ENCODE measurements around the gene GGACT.
A peak's percentile ranks its signal among the peaks of the same experiment; 100 is the strongest.
"Not testable (repeated sequence)": the region's sequence is repeated elsewhere in the genome, so short reads cannot be mapped to it uniquely, and the experiment has no call there.

The GGACT gene

DNA sequence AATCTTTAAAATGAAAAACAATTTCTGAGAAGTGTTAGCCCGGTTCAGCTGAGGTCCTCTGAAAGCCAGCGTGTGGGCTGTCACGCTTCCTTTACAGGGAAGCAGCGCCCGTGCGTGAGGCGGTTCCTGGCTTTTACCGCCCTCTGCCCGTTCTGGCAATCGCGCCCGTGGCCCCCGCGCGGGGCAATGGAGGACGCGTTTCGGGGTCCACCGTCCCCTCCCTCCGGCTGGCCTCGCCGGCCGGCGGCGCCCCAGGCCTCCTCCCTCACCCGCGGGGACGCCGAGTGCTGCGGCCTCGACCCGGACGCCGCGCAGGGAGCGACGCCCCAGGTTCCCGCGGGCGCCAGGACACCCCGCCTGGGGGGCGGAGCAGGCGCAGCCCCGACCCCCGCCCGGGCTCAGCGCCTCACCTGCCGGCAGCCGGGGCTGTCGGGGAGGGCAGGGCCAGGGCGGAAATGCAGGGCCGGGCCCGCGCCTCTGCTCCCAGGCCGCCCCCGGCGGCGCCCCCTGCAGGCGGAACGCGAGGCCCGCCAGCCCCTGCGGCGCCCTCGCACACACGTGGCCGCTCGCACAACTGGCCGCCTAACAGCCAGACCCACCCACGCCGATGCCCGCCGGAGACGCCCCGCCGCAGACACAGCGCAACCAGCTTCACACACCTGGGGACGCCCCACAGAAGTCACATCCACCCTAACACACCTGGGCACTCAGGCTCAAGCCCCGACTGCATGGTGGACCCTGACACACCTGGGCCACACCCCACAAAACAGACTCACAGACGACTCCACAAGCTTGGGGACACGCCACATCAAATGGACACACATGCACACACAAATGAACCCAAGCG is at the start of gene GGACT:
Gene GGACT (minus strand): TSS at position 459 of the 847 bp plus-strand sequence. CDS start 56,198 bp downstream, outside the sequence.
- DNase-seq (ENCODE audit: low read depth): peak; percentile 72

DNA sequence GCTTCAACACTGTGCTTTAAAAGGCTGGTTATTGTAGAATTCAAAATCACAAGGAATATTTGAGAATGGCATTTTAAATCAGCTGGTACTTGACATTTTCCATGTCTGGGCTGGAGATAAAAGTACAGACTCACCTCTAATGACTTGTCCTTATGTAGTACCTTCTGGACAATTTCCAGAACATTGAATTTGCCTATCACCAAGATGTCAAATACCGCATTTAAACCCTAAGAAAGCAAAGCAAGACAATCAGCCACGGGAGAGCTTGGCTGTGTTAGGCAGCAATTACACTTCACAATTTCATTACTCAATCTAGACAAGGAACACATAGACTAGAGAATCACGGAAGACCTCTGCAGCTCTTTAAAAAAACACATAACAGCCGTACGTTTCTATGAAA is 49.2 kb upstream of the GGACT start:
- DNase-seq (ENCODE audit: low read depth): no peak

DNA sequence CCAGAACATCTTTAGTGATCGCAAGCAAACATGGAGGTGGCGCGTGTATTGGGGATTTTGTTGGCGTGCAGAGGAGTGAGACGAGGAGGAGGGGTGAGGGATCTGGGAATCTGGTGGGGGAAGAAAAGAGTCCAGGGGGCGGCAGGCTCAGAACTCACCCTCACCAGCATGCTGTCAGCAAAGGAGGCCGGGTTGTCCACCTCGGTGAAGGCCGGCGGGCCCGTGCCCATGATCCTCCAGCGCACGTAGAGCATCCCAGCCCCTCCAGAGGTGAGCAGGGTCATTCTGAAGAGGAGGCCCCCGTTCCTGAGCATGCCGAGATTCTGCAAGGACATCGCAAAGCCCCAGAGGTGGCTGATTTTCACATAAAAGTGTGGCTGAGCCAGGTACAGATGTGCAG is 48.8 kb upstream of the GGACT start:
- no peak for DNase-seq (ENCODE audit: low read depth)

DNA sequence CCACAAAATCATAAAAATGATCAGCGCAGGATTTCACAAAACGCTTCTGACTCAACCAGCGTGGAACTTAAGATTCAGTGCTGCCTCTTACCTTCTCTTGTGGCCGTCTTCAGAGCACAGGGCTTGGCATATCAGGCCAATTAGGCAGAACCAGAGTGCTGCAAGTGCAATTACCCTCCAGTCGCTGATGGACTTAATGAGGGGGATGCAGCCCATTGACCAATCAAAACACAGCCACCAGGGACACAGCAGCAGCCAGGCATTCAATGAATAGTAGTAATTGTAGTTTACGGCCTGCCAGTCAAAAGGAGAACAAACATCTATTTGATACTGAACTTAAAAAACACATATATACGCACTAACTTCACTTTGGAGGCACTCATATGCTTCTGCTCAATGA is 47.9 kb upstream of the GGACT start:
- DNase-seq (ENCODE audit: low read depth): no peak

DNA sequence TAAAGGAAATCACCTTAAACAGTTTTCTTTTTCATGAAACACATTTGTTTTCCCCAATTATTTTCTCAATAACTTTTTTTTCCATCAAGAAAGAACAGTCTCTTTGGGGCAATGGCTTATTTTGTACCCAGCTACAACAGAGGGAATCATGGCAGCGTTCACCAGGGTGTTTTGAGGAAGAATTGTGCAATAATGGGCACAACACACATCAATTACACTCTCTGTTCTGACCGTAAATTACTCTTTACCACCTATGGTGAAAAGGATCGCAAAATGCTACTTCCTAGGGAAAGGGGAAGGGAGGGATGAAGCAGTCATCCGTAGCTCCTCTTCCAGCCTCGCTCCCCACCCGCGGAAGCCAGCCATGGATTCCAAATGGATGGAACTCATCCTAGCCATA is 47.4 kb upstream of the GGACT start:
- DNase-seq (ENCODE audit: low read depth): no peak

DNA sequence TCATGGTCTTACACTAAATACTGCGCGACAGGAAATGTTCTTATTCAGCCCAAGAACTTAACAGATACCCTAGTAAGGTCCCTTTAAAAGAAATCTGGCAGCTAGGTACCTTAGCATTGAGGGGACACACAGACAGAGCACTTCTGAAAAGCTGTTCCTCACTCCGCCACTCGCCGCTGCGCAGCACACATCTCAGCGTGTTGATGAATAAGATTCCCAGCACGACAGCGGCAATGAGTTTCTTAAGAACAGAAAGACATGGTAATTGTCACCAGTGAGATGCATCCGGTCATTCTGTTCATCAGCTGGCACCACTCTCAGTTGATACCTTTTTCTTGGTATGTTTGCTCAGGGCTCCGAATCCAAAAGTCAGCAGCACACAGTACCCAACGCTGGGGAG is 46.1 kb upstream of the GGACT start:
- no peak for DNase-seq (ENCODE audit: low read depth)

DNA sequence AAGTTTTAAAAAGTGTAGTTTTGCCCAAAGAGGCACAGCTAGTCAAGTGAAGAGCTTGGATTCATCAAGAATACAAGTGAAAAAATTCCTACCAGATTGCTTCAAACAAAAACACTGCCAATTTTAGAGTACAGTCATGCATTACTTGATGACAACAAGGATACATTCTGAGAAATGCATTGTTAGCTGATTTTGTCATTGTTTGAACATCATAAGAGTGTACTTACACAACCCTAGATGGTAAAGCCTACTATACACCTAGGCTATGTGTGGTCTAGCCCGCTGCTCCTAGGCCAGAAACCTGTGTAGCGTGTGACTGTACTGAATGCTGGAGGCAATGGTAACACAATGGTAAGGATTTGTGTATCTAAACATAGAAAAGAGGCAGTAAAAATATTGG is 44.9 kb upstream of the GGACT start:
- DNase-seq (ENCODE audit: low read depth): no peak

DNA sequence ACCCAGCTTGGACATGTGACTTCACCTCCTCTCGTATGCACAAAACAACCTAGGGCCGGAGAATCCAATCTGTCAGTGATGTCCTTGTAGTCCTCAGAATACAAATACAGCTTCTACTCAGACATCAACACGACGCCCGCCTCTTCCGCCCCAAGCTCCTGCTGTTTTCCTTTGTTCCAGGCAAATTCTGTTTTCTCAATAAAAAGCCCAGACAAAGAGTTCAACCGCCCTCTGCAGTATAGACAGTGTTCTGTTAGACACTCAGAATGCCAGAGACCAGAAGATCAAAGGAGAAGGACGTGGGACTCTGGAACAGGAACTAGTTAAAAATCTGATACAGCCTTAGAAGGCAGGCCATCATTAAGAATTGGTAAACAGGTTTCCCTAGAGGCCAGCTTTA is 42.0 kb upstream of the GGACT start:
- DNase-seq (ENCODE audit: low read depth): no peak

DNA sequence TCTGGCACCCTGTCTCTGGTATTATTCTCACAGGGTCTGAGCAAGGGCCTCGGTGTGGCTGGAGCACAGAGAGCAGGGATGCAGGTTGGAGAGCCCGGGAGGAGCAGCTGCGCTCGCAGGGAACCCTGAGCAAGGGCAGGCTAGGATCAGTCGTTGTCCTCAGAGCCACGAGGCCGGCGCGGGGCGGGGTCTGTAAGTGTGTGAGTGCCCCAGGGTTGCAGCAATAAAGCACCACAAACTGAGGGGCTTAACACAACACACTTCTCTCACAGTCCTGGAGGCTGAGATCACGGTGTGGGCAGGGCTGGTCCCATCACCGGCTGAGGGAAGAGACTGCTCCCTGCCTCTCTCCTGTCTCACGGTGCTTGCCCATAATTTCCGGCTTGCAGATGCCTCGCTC is 38.5 kb upstream of the GGACT start:
- no peak for DNase-seq (ENCODE audit: low read depth)

DNA sequence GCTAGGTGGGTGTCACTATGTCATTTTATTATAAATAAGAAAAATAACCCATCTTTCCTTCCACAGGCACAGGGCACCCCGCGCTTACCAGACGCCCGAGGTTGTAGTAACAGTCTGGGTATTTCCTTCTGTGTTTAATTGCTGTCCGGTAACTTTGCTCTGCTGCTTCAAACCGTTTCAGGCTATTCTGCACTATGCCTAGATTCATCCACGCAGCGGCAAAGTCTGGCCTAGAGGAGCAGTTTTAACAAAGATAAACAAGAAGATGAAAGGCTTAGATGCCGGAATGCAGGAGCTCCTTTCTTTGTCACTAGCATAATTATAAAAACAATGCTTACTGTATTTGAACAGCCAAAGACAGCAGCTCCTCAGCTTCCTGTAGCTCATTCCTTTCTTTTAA is 36.9 kb upstream of the GGACT start:
- DNase-seq (ENCODE audit: low read depth): no peak

DNA sequence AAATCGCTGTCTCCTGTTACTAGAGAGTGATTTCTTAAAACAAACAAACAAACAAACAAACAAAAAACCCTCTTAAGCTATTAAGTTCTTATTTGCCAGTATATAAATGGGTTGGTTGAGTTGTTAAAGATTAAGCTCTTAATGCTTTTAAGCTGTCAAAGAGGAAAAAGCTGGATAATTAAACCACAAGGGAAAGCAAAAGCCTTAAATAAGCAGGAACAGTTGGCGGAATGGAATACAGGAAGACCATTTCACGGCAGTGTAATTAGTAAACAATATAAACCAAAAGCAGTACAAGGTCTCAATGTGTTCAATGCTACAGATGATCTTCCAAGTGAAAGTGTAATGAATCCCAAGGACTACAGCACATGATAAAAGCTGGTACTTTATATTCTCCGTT is 32.2 kb upstream of the GGACT start:
- DNase-seq (ENCODE audit: low read depth): no peak

DNA sequence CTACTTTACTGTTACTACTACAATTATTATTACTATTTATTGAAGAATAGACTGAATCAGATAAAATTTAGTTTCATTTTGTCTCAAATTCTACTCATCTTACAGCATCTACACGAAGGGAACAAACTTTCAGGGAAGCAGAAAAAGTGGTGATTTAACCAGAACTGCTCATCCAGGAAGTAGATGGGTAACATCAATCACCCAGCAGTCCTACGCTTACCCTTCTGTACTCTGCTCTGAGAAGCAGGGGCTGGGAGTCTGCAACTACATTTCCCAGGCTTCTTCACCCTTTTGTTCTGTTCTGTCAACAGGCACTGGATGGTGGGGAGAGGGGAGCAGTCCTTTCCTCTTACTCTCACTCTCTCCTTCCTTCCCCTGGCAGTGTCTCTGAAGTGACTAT is 31.4 kb upstream of the GGACT start:
- no peak for DNase-seq (ENCODE audit: low read depth)

DNA sequence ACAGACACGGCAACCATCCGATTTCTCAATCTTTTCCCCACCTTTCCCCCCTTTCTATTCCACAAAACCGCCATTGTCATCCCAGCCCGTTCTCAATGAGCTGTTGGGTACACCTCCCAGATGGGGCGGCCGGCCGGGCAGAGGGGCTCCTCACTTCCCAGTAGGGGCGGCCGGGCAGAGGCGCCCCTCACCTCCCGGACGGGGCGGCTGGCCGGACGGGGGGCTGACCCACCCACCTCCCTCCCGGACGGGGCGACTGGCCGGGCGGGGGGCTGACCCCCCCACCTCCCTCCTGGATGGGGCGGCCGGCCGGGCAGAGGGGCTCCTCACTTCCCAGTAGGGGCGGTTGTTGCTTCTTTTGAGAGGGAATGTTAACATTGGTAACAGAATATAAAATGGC is 30.3 kb upstream of the GGACT start:
- not testable (repeated sequence) for DNase-seq (ENCODE audit: low read depth)

DNA sequence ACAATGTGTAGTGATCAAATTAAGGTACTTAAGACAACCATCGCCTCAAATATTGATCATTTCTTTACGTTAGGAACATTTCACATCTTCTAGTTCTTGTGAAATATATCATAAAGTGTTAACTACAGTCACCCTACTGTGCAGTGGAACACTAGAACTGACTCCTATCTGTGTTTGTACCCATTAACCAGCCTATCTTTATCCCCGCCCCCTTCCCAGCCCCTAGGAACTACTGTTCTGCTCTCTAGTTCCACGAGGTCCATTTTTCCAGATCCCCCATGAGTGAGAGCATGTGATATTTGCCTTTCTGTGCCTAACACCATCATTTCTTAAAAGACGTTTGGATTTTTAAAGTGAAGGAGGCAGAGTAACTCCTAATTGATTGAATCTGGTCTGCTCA is 24.4 kb upstream of the GGACT start:
- no peak for DNase-seq (ENCODE audit: low read depth)

DNA sequence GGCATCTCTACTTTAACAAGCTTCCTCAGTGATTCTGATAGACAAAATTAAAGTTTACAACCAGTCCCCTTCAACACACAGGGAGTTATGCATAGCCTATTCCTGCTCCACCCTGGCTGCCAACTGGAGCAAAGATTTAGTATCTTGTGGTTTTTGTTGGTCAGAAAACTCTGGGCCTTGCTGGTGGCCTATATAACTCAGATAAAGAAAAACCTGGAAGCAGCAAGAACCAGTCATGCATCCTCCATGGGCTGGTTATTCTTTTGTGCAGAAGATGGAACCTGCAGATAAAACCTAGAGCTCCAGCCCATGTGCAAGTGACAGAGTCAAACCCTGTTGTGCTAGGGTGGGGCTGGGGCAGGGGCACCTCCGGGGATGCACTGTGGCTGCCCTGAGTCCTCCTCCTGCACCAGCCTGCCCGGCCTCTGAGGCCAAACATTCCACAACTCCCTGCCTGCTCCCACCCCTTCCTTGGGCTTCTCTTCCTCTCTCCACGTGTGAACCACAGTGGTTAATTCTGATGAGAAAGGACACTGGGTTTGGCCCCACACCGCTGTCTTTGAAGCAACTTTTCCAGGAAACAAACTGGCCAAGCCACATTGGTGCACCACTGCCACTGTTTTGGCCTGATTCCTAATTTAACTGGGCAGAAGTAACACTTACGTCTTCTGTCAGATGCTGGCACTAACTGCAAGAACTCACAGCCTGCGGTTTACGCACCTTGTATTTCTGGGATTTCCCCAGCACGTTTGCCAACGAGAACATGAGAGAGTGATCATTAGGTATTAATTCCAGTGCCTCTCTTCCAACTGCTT is 23.3 kb upstream of the GGACT start:
- peak; percentile 7 for DNase-seq (ENCODE audit: low read depth)

DNA sequence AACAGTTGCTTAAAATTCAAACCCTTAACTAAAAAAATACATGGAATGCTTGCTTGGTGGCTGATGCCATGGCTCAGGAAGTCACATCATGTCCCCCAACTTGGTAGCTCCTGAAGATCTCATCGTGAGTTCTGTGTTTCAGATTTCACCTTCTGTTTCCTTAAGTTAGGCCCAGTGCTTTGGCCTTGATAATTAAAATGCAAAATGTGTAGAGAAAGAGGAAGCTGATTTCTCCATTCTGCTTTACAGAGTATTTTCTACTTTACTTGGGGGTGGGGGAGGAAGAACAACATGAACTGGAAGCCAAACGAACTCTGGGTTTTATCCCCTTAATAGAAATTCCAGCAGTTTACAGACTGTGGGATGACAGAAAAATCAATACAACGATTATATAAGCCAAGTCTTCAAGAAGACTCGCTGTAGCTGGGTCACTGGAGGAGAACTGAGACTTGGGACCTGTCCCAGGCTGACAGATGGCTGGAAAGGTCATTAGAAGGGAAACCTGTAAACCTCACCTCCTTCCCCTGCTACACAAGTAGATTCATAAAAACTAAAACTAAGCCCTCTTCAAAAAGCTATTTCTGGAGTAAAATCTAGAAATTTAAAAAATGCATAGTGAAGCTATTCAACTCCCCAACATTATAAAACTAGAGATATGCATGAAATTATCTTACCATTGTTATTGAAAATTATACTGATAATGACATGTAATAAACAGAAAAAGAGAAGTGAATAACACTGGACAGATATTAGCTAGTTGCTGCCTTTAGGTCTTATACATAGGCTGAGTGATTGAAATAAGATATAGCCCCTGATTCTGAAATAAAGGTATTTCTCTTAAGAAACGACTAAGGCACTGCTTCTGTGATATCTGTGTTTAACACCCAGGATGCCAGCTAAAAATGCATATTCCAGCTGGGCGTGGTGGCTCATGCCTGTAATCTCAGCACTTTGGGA is 22.1 kb upstream of the GGACT start:
- DNase-seq (ENCODE audit: low read depth): no peak

DNA sequence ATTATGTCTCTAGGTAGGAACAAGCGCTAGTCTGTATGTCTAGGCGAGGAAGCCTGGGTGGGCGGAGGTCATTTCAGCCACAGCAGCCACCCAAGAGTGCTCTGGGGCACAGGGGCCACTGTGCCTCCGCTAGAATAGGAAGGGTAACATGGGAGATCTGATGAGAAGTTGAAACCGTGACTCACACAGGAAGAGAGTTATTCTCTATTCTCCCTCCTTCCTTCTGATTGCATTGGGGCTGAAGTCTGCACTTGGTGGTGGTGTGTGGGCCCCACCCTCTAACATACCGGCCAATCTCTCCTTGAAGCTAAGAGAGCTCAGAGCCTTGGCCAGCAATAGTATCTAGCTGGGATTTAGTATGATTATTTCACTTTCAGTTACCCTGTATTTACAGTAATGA is 20.3 kb upstream of the GGACT start:
- DNase-seq (ENCODE audit: low read depth): no peak

DNA sequence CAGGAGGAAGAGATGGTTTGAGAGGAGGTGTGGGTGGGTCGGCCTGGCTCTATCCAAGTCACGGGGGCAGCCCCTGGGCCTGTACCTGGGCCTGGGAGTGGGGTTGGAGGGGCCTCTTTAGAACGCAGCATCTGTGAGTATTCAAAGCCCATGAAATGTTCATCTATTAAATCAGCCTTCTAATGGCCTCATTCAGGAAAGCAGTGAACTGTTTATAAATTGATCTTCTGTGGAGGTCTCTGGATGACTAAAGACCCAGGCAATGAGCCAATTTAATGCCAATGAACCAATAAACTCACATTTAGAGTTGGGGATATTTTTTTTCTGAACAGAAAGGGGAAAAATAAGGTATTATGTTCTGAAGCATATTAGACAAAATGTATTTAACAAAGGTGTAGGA is 19.9 kb upstream of the GGACT start:
- no peak for DNase-seq (ENCODE audit: low read depth)

DNA sequence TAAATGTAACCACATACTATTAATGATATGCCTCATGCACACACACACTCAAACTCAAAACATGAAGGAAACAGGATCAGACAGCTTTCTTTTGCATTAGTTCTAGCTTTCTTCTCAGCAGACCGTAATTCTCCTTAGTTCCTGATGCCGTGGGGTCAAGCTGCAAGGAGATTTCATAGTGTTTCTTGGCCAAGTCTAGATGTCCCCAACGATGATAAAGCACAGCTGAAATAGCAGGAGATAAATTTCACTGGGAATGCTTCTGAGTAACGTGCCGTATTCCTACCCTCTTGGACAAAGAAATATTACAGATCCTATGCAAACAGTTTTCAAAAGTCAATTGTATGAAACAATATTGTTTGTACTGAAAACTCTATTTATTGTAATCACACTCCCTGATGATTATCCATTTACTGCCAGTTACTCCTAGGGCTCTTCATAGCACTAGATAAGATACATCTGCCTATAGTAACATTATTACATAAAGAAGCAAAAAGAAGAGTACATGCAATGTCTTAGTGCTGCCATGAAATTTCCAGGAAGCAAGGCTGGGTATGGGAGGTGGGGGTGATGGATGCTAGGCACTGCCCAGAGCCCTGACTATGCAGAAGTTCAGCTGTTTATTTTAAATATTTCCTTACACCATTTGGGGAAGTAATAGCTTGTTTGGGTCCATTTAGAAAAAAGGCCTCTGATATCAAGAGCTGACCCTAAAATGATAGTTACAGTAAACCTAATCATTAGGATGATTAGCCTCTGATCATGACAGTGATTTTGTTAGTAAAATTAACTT is 16.5 kb upstream of the GGACT start:
- no peak for DNase-seq (ENCODE audit: low read depth)

DNA sequence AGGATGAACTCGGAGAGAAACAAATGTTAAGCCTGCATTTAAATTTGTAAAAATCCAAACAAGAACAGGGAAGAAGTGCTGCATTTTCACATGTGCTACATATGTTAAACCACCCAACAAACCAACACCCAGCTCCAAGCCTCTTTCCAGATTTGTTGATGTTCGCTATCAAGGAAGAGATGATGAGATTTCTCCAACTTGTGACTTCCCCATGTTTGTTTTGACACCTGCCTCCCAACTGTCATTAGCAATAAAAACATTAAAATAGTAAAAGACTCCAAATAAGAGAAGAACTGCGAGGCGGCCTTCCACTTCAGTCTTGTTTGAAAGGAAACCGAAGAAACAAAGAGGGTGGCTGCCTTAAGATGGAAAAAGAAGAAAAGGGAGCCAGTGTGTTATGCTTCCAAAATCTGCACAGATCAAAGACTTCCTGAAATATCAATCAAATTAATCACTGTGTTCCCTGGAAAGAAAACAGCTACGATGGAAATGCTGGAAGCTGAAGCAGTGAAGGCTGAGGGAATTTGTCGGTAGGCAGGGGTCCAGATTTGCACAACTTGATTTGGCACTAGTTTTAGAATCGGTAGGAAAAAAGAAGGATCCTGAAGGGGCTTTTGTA is 14.0 kb upstream of the GGACT start:
- DNase-seq (ENCODE audit: low read depth): no peak

DNA sequence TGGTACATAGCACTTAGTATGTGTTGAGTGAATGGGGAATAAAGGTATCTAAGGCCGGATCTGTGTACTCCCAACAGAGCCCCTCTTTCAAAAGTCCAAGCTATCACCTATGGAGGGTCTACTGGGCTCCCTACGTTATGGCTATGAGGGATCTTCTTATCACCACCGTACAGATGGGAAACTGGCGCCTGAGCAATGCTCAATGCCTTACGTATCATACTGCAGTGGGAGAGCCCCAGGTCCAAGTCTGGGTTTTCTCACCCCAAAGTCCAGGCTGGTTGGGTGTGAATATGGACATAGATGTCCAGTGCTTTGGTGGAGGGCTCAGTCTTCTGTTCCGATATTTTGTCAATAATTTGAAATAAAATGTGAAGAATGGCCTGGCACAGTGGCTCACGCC is 13.1 kb upstream of the GGACT start:
- DNase-seq (ENCODE audit: low read depth): no peak
